Cerebellar cortex (tissue), 1 donor: Measurements from ENCODE around the gene KCNMB2.
"Not testable (repeated sequence)": the region's sequence is repeated elsewhere in the genome, so short reads cannot be mapped to it uniquely, and the experiment has no call there.

Experiments used
- DNase-seq: peaks from one replicate; pipeline ENCODE4 v3.0.0-alpha.2; 2015; ENCODE audit warnings: low spot score

The KCNMB2 gene

GRCh38 chr3:178536211-178537079, at the start of gene KCNMB2:
KCNMB2 (plus strand) TSS chr3:178536436.
- DNase-seq, result peak; percentile 29

GRCh38 chr3:178486903-178487302, 49.3 kb upstream of the KCNMB2 start:
- DNase-seq, result no peak

GRCh38 chr3:178487752-178488151, 48.5 kb upstream of the KCNMB2 start:
- DNase-seq, result no peak

GRCh38 chr3:178491751-178492150, 44.5 kb upstream of the KCNMB2 start:
- DNase-seq, result no peak

GRCh38 chr3:178492491-178492890, 43.7 kb upstream of the KCNMB2 start:
- DNase-seq, result no peak

GRCh38 chr3:178494386-178494785, 41.9 kb upstream of the KCNMB2 start:
- DNase-seq, result no peak

- DNase-seq, result no peak
Measured at GRCh38 chr3:178496911-178497310, 39.3 kb upstream of the KCNMB2 start.

- DNase-seq, result no peak
Measured at GRCh38 chr3:178498871-178499270, 37.4 kb upstream of the KCNMB2 start.

- DNase-seq, result no peak
Measured at GRCh38 chr3:178500631-178501030, 35.6 kb upstream of the KCNMB2 start.

- no peak for DNase-seq
Measured at GRCh38 chr3:178504128-178504527, 32.1 kb upstream of the KCNMB2 start.

GRCh38 chr3:178505832-178506231, 30.4 kb upstream of the KCNMB2 start:
- no peak for DNase-seq

- no peak for DNase-seq
Measured at GRCh38 chr3:178507507-178508442, 28.5 kb upstream of the KCNMB2 start.

GRCh38 chr3:178508443-178508825, 27.8 kb upstream of the KCNMB2 start:
- DNase-seq, result no peak

GRCh38 chr3:178510496-178510895, 25.7 kb upstream of the KCNMB2 start:
- DNase-seq, result no peak

GRCh38 chr3:178512647-178513046, 23.6 kb upstream of the KCNMB2 start:
- no peak for DNase-seq

GRCh38 chr3:178513546-178514380, 22.5 kb upstream of the KCNMB2 start:
- DNase-seq, result no peak

- DNase-seq, result no peak
Measured at GRCh38 chr3:178514401-178514800, 21.8 kb upstream of the KCNMB2 start.

GRCh38 chr3:178515076-178515744, 21.0 kb upstream of the KCNMB2 start:
- DNase-seq, result not testable (repeated sequence)

GRCh38 chr3:178517665-178518334, 18.4 kb upstream of the KCNMB2 start:
- no peak for DNase-seq

- DNase-seq, result no peak
Measured at GRCh38 chr3:178518660-178519396, 17.4 kb upstream of the KCNMB2 start.
